ENCODE results near the gene SAXO2. TPM values are rescaled to one million over a fixed set of nuclear protein-coding genes. Genes with fewer than 3 reads are reported as not detected.
"Not testable (repeated sequence)": the region's sequence is repeated elsewhere in the genome, so short reads cannot be mapped to it uniquely, and the experiment has no call there.

SAXO2 gene
- total RNA-seq, 1 donor from 2014 or later: 15.8 TPM

DNA sequence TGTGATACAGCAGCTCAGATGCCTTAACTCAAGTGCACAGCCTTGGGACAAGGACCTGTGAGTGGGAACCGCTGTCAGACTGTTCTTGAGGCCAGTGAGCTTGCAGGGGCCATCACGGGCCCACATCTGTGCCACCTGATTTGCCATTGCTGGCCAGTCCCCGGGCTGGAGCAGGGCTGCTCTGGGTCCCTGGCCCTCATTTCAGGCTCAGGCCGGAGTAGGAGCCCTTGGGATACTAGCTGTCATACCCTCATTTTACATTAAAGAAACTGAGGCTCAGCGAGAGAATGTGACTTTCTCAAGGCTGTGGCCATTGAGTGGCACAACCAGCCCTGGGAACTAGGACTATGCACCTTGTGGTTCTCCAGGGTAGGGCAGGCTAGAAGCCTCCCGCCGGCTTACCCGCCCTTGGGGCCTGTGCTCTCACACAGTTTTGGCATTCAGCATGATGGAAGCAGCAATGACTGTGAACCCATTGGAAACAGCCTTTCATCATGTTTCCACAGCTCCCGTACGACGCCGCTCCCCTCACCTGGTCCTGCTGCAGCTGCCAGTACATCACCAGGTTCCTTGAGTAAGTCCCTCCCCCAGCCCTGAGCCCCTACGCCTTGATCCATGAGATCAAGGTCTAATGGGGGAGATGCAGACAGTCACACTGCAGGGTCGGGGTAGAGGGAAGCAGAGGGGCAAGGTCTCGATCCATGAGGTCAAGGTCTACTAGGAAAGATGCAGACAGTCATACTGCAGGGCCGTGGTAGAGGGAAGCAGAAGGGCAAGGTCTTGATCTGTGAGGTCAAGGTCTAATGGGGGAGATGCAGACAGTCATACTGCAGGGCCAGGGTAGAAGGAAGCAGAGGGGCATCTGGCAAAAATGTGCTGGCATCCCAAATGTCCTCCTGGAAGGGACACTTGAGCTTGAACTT, 44.4 kb downstream of the SAXO2 start:
- Histone ChIP-seq H3K27me3 (ENCODE audit: low read depth) (no peaks in the 10 kb centered on the region), H3K36me3 (no peaks in the 10 kb centered on the region), H3K9me3 (peaks cover 5% of the 10 kb centered on the region), H3K4me3 (no peak overlapping the region), H3K4me1 (no peaks in the 10 kb centered on the region), H3K27ac (no peak overlapping the region)
- intact Hi-C loops (cut with DNase I): no loop called here
- TF ChIP-seq, protein P1, sequence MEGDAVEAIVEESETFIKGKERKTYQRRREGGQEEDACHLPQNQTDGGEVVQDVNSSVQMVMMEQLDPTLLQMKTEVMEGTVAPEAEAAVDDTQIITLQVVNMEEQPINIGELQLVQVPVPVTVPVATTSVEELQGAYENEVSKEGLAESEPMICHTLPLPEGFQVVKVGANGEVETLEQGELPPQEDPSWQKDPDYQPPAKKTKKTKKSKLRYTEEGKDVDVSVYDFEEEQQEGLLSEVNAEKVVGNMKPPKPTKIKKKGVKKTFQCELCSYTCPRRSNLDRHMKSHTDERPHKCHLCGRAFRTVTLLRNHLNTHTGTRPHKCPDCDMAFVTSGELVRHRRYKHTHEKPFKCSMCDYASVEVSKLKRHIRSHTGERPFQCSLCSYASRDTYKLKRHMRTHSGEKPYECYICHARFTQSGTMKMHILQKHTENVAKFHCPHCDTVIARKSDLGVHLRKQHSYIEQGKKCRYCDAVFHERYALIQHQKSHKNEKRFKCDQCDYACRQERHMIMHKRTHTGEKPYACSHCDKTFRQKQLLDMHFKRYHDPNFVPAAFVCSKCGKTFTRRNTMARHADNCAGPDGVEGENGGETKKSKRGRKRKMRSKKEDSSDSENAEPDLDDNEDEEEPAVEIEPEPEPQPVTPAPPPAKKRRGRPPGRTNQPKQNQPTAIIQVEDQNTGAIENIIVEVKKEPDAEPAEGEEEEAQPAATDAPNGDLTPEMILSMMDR (IDR thresholded peaks at IDR 0.05): no peak
- DNase-seq (no peak), ATAC-seq (no peak)

DNA sequence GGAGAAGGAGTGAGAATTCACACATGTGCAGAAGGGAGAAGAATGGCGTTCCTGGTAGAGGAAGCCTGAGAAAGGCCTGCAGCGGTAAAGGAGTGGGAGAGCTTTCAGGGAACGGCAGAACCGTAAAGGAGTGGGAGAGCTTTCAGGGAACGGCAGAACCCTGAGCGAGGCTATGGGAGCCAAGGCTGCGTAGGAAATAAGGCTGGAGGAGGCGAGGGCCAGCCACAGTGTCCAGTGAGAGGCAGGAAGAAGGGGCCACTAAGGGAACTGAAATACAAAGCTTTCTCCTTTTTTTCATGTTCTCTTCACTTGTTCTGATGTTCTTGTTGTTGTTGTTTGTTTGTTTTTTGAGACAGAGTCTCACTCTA, 45.1 kb downstream of the SAXO2 start:
- no peak overlapping the region for H3K27ac ChIP-seq
- ATAC-seq (no peak), DNase-seq (no peak)
- no peaks in the 10 kb centered on the region for H3K27me3 ChIP-seq (ENCODE audit: low read depth)
- peaks cover 5% of the 10 kb centered on the region for H3K9me3 ChIP-seq
- H3K36me3 ChIP-seq: no peaks in the 10 kb centered on the region
- H3K4me1 ChIP-seq: no peaks in the 10 kb centered on the region
- no peak overlapping the region for H3K4me3 ChIP-seq
- TF ChIP-seq, protein P1 (IDR thresholded peaks at IDR 0.05): no peak
- intact Hi-C loops (cut with DNase I): no loop called here

DNA sequence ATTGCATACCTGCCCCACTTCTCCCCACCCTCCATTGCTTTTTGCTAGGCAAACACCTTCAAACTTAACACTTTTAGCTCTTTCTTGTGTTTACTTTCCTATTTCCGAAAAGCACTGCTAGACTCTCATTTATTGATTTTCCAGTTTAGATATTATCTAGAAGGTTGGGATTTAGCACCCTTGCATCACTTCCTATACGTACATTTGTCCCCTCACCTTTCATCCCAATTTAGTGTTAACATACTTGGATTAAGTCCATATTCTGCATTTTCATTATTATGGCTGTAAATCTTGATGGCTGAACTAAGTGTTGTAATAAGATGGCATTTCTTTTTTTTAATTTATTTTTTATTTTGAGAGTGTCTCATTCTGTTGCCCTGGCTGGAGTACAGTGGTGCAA, 47.2 kb downstream of the SAXO2 start:
- intact Hi-C loops (cut with DNase I): no loop called here
- Histone ChIP-seq H3K36me3 (no peaks in the 10 kb centered on the region), H3K27ac (no peak overlapping the region), H3K4me1 (no peaks in the 10 kb centered on the region), H3K27me3 (ENCODE audit: low read depth) (no peaks in the 10 kb centered on the region), H3K9me3 (peaks cover 5% of the 10 kb centered on the region), H3K4me3 (no peak overlapping the region)
- DNase-seq (no peak), ATAC-seq (no peak)
- TF ChIP-seq, protein P1 (IDR thresholded peaks at IDR 0.05): no peak

DNA sequence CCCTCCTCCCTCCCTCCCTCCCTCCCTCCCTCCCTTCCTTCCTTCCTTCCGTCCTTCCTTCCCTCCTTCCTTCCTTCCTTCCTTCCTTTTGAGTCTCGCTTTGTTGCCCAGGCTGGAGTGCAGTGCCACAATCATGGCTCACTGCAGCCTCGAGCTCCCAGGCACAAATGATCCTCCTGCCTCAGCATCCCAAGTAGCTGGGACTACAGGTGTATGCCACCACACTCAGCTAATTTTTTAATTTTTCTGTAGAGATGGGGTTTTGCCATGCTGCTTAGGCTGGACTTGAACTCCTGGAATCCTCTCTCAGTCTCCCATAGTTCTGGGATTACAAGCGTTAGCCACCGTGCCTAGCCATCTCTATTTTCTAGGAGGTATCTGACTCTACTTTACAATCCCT, 48.7 kb downstream of the SAXO2 start:
- intact Hi-C loops (cut with DNase I); H3K36me3 ChIP-seq; H3K4me3 ChIP-seq; DNase-seq; H3K9me3 ChIP-seq; ATAC-seq; H3K27me3 ChIP-seq (ENCODE audit: low read depth); H3K27ac ChIP-seq; H3K4me1 ChIP-seq: not testable (repeated sequence)

DNA sequence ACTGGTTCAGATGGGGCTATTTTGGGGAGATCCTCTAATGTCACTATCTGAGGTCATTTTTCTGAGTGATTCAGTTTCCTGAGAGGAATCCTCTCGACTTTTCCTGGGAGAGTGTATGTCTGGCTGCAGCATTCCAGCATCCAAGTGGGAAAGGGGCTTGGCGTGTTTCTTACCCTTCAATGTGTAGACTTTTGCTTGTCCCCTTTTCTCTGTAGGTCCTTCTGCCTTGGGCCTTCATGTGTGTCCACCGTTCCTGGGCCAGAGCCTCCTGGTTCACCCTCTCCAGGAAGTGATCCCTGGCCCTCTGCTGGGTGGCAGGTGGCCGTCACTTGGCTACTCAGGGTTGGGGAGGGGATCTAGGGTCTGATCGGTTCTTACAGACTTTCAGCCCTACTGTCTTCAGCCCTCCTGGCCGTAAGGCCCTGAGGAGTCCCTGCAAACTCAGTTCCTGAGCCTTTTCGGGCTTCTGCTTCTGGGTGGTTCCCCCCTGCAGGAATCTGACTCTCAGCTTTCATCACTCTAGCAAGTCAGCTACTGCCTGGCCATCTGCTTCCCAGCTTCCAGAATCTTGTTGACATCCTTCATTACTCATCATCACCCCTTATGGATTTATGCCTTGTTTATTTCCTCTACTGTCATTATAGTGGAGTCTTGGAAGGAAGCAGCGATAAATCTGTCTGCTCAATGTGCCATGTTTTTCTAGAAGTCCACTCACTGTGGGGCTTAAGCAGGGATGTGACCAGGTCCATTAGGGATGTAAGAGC, 50.1 kb downstream of the SAXO2 start:
- no peak for ATAC-seq
- Histone ChIP-seq H3K27ac (no peak overlapping the region), H3K9me3 (peaks cover 5% of the 10 kb centered on the region), H3K4me1 (no peaks in the 10 kb centered on the region), H3K36me3 (no peaks in the 10 kb centered on the region), H3K27me3 (ENCODE audit: low read depth) (no peaks in the 10 kb centered on the region), H3K4me3 (no peak overlapping the region)
- TF ChIP-seq, protein P1 (IDR thresholded peaks at IDR 0.05): no peak
- DNase-seq: no peak
- intact Hi-C loops (cut with DNase I): no loop called here

DNA sequence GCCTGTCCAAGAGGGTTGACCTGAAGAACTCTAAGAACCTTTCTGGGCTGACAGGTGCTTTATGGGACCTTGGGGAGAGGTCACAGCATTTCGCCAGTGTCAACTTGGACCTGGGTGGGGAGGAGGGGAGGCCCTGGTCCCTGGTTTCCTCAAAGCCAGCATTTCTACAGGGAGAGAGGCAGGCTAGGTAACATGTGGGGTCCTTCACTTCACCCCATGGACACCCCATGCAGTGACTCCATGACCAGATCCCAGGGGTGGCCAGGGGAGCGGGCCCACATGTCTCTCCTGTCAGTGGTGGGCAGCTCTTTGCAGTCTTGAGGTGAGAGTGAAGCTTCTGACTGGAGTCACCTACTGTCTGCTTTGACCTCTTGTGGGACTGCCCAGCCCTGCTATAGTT, 50.8 kb downstream of the SAXO2 start:
- Histone ChIP-seq H3K27ac (no peak overlapping the region), H3K36me3 (no peaks in the 10 kb centered on the region), H3K4me1 (no peaks in the 10 kb centered on the region), H3K4me3 (no peak overlapping the region), H3K27me3 (ENCODE audit: low read depth) (no peaks in the 10 kb centered on the region), H3K9me3 (peaks cover 5% of the 10 kb centered on the region)
- DNase-seq (no peak), ATAC-seq (no peak)
- TF ChIP-seq, protein P1 (IDR thresholded peaks at IDR 0.05): no peak
- intact Hi-C loops (cut with DNase I): no loop called here

DNA sequence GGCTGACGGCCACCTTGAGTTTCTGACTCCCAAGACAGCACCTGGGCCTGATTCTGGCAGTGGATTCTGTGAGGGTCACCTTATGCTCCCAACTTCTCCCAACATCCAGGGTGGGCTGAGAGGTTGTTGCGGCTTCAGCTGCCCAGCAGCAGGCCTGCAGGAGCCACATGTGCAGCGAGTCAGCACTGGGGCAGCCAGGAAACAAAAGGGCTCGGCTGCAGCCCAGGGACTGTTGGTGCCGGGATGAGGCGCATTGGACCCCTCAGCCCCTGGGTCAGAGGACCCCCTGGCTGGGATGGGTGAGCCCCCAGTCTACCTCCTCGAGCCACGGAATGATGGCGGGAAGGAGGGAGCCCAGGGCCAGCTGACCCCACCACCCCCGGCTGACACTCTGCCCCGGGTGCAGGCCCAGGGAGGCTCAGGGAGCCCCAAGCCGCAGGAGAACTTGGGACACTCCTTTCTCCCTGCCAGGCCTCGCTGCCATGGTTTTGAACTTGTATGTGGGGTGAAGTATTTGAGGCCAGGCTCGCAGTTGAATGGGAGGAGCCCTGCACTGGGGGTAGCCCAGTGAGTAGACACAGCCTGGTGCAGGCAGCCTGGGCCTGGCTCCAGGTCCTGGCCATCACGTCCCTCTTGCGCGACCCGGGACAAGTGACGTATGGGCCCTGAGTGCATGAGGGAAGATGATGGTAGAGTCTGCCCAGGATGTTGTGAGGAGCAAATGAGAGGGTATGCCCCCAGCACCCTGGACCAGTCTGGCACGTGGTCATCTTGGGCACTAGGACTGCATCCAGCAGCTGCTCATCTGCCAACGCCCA, 51.5 kb downstream of the SAXO2 start:
- intact Hi-C loops (cut with DNase I); H3K4me3 ChIP-seq; H3K4me1 ChIP-seq; H3K36me3 ChIP-seq; H3K9me3 ChIP-seq; DNase-seq; H3K27ac ChIP-seq; H3K27me3 ChIP-seq (ENCODE audit: low read depth); ATAC-seq: not testable (repeated sequence)
